ENCODE measurements around the gene RNF215. TPM values are rescaled to one million over a fixed set of nuclear protein-coding genes. Genes with fewer than 3 reads are reported as not detected.
"Not testable (repeated sequence)": the region's sequence is repeated elsewhere in the genome, so short reads cannot be mapped to it uniquely, and the experiment has no call there.

The RNF215 gene
- total RNA-seq, 1 donor from 2014 or later: 7.3 TPM

DNA sequence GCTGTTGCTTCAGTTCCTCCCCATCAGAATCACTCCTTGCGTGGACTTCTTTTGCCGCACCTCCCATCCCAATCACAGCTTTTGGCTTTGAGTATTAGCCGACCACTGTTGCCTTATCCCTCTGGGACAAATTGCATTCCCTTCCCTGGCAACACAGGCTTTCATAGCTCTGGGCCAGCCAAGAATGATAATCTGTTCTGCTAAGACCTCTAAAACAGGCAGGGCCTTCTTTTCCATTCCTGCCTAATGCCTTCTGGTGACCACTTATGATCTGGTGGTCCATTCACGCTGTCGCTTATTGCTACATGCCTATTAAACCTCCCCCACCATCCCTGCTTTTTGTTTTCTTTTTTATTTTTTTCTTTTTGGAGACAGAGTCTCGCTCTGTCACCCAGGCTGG is 19.2 kb upstream of the RNF215 start:
- peaks cover 4 to 12% (median 4%) of the 10 kb centered on the region in 3 donors for H3K36me3 ChIP-seq (ENCODE audit: control insufficient read depth in 3 of 3, insufficient read depth in 3 of 3, low read length in 3 of 3)
- no peaks in the 10 kb centered on the region for H3K27me3 ChIP-seq (ENCODE audit: control insufficient read depth in 3 of 3, insufficient read depth in 3 of 3, low read length in 3 of 3)
- no peak overlapping the region for H3K4me3 ChIP-seq (ENCODE audit: low read length in 3 of 3)
- no peaks in the 10 kb centered on the region for H3K4me1 ChIP-seq (ENCODE audit: control insufficient read depth in 3 of 3, insufficient read depth in 3 of 3, low read length in 3 of 3)
- H3K9ac ChIP-seq (ENCODE audit: low read depth in 1 of 3, low read length in 3 of 3): no peak overlapping the region
- no peak overlapping the region for H3K27ac ChIP-seq (ENCODE audit: low read depth, low read length)
- H3K9me3 ChIP-seq (ENCODE audit: control insufficient read depth in 3 of 3, low read length in 3 of 3): no peaks in the 10 kb centered on the region

DNA sequence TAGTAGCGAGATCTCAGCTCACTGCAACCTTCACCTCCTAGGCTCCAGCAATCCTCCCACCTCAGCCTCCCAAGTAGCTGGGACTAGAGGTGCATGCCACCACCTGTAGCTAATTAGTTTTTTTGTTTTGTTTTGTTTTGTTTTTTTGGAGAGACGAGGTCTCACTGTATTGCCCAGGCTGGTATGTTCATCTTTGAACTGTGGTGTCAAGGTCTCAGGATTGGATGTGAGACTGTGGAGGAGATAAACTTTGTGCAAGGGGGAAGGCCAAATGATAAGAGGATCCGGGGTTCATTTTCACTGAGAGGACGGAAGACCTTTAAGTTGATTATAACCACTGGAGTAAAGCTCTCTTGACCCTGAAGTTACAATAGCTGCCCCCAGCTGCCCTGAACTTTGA is 18.5 kb upstream of the RNF215 start:
- Histone ChIP-seq H3K4me3 (ENCODE audit: low read length in 3 of 3) (no peak overlapping the region), H3K9ac (ENCODE audit: low read depth in 1 of 3, low read length in 3 of 3) (no peak overlapping the region), H3K27ac (ENCODE audit: low read depth, low read length) (no peak overlapping the region), H3K4me1 (ENCODE audit: control insufficient read depth in 3 of 3, insufficient read depth in 3 of 3, low read length in 3 of 3) (no peaks in the 10 kb centered on the region), H3K27me3 (ENCODE audit: control insufficient read depth in 3 of 3, insufficient read depth in 3 of 3, low read length in 3 of 3) (no peaks in the 10 kb centered on the region), H3K9me3 (ENCODE audit: control insufficient read depth in 3 of 3, low read length in 3 of 3) (no peaks in the 10 kb centered on the region), H3K36me3 (ENCODE audit: control insufficient read depth in 3 of 3, insufficient read depth in 3 of 3, low read length in 3 of 3) (peaks cover 4 to 12% (median 4%) of the 10 kb centered on the region in 3 donors)

DNA sequence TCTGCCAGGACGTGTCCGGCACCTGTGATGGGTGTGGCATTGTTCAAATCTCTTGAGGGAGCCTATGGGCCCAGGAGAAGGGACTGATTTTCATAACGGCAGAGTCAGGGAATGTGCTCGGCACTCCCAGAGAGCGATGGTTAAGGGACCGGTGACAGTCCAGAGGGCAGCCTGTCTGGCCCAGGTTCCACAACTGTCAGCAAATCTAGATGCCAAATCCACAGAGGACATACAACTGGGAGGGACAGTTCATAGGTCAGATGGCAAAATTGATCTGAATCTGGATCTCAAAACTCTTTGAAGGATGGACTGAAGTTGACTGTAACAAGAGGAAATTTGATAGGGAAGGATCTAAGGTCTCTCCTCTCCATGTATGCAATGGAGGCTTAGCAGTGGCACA is 17.1 kb upstream of the RNF215 start:
- H3K27ac ChIP-seq (ENCODE audit: low read depth, low read length): no peak overlapping the region
- peaks cover 0 to 2% (median 0%) of the 10 kb centered on the region in 3 donors for H3K4me1 ChIP-seq (ENCODE audit: control insufficient read depth in 3 of 3, insufficient read depth in 3 of 3, low read length in 3 of 3)
- peaks cover 4 to 5% (median 4%) of the 10 kb centered on the region in 3 donors for H3K36me3 ChIP-seq (ENCODE audit: control insufficient read depth in 3 of 3, insufficient read depth in 3 of 3, low read length in 3 of 3)
- peaks cover 0 to 7% (median 3%) of the 10 kb centered on the region in 3 donors for H3K27me3 ChIP-seq (ENCODE audit: control insufficient read depth in 3 of 3, insufficient read depth in 3 of 3, low read length in 3 of 3)
- H3K9ac ChIP-seq (ENCODE audit: low read depth in 1 of 3, low read length in 3 of 3): no peak overlapping the region
- no peaks in the 10 kb centered on the region for H3K9me3 ChIP-seq (ENCODE audit: control insufficient read depth in 3 of 3, low read length in 3 of 3)
- no peak overlapping the region for H3K4me3 ChIP-seq (ENCODE audit: low read length in 3 of 3)

DNA sequence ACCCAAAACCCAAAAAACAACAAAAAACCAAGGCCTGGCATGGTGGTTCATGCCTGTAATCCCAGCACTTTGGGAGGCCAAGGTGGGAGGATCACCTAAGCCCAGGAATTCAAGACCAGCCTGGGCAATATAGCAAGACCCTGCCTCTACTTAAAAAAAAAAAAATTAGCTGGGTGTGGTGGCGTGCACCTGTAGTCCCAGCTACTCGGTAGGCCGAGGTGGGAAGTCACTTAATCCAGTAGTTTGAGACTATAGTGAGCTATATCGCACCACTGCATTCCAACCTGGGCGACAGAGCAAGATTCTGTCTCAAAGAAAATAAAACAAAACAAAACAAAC is 15.5 kb upstream of the RNF215 start:
- H3K27ac ChIP-seq (ENCODE audit: low read depth, low read length); H3K36me3 ChIP-seq (ENCODE audit: control insufficient read depth in 3 of 3, insufficient read depth in 3 of 3, low read length in 3 of 3); H3K4me1 ChIP-seq (ENCODE audit: control insufficient read depth in 3 of 3, insufficient read depth in 3 of 3, low read length in 3 of 3); H3K9ac ChIP-seq (ENCODE audit: low read depth in 1 of 3, low read length in 3 of 3); H3K9me3 ChIP-seq (ENCODE audit: control insufficient read depth in 3 of 3, low read length in 3 of 3); H3K4me3 ChIP-seq (ENCODE audit: low read length in 3 of 3): not testable (repeated sequence)
- H3K27me3 ChIP-seq (ENCODE audit: control insufficient read depth in 3 of 3, insufficient read depth in 3 of 3, low read length in 3 of 3): peaks cover 14 to 20% (median 16%) of the 10 kb centered on the region in 3 donors

DNA sequence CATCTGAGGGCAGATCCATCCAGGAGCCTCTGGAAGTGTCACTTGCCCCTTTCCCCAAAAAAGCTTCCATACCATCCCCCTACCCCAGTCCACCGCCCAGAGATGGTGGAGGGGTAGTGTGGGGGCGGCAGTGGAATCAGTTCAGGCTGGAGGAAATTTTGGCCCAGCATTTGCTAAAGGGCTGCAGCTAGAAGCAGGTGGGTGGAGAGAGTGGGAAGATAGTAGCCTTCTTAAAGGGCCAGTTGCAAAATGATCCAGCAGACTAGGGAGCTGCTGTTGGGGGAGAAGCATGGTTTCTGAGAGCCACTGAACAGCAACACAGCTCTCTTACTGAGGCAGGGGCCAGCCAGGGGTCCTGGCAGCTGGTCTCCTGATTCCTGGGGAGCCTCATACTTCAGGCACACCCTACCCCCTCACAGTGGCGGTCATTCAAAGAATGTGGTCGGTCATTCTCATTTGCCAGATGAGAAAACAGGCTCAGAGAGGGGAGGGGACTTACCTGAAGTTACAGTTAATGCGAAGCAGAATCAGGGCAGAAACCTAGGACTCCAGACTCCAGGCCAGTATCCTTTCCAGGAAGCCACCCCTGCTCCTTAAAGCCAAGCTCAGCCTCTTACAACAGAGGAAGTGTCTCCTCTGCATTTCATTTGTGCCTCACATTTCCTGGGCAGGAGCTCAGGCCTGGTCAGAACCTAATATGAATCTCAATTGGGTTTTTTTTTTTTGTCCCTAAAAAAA is 15.0 kb upstream of the RNF215 start:
- Histone ChIP-seq H3K27ac (ENCODE audit: low read depth, low read length) (no peak overlapping the region), H3K4me3 (ENCODE audit: low read length in 3 of 3) (no peak overlapping the region), H3K36me3 (ENCODE audit: control insufficient read depth in 3 of 3, insufficient read depth in 3 of 3, low read length in 3 of 3) (peaks cover 0 to 2% (median 2%) of the 10 kb centered on the region in 3 donors), H3K9ac (ENCODE audit: low read depth in 1 of 3, low read length in 3 of 3) (no peak overlapping the region), H3K27me3 (ENCODE audit: control insufficient read depth in 3 of 3, insufficient read depth in 3 of 3, low read length in 3 of 3) (peaks cover 19 to 25% (median 21%) of the 10 kb centered on the region in 3 donors), H3K4me1 (ENCODE audit: control insufficient read depth in 3 of 3, insufficient read depth in 3 of 3, low read length in 3 of 3) (peaks cover 6 to 14% (median 7%) of the 10 kb centered on the region in 3 donors), H3K9me3 (ENCODE audit: control insufficient read depth in 3 of 3, low read length in 3 of 3) (no peaks in the 10 kb centered on the region)

DNA sequence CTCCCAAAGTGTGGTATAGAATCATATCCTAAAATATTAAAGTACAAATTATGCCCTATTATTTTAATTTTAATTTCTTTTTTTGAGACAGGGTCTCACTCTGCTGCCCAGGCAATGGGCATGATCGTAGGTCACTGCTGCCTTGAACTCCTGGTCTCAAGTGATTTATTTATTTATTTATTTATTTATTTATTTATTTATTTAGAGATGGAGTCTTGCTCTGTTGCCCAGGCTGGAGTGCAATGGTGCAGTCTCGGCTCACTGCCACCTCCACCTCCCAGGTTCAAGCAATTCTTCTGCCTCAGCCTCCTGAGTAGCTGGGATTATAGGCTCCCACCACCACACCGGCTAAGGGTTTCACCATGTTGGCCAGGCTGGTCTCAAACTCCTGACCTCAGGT is 13.8 kb upstream of the RNF215 start:
- H3K27ac ChIP-seq (ENCODE audit: low read depth, low read length); H3K9ac ChIP-seq (ENCODE audit: low read depth in 1 of 3, low read length in 3 of 3); H3K36me3 ChIP-seq (ENCODE audit: control insufficient read depth in 3 of 3, insufficient read depth in 3 of 3, low read length in 3 of 3); H3K9me3 ChIP-seq (ENCODE audit: control insufficient read depth in 3 of 3, low read length in 3 of 3); H3K4me3 ChIP-seq (ENCODE audit: low read length in 3 of 3): not testable (repeated sequence)
- H3K4me1 ChIP-seq (ENCODE audit: control insufficient read depth in 3 of 3, insufficient read depth in 3 of 3, low read length in 3 of 3): peaks cover 12 to 22% (median 12%) of the 10 kb centered on the region in 3 donors
- H3K27me3 ChIP-seq (ENCODE audit: control insufficient read depth in 3 of 3, insufficient read depth in 3 of 3, low read length in 3 of 3): peaks cover 20 to 36% (median 32%) of the 10 kb centered on the region in 3 donors

DNA sequence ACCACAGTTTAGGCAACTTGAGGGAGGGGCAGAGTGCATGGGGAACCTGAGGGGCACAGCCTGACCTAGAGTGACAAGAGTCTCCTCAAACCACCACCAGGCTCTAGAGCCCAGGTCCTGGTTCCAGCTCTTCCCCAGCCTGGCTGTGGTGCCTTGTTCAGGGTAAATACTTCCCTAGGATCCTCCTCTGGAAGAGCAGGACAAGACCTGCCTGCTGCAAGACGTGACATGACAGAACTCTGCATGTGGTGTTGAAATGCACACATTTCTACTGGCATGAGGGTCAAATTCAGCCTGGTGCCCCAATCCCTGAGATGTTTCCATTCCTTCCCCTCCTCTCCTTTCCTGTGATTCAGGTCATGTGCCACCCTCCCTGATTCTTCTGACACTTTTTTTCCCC is 12.9 kb upstream of the RNF215 start:
- Histone ChIP-seq H3K4me3 (ENCODE audit: low read length in 3 of 3) (no peak overlapping the region), H3K27me3 (ENCODE audit: control insufficient read depth in 3 of 3, insufficient read depth in 3 of 3, low read length in 3 of 3) (peaks cover 23 to 42% (median 39%) of the 10 kb centered on the region in 3 donors), H3K9me3 (ENCODE audit: control insufficient read depth in 3 of 3, low read length in 3 of 3) (no peaks in the 10 kb centered on the region), H3K9ac (ENCODE audit: low read depth in 1 of 3, low read length in 3 of 3) (no peak overlapping the region), H3K27ac (ENCODE audit: low read depth, low read length) (no peak overlapping the region), H3K4me1 (ENCODE audit: control insufficient read depth in 3 of 3, insufficient read depth in 3 of 3, low read length in 3 of 3) (peaks cover 12 to 22% (median 12%) of the 10 kb centered on the region in 3 donors), H3K36me3 (ENCODE audit: control insufficient read depth in 3 of 3, insufficient read depth in 3 of 3, low read length in 3 of 3) (no peaks in the 10 kb centered on the region)

DNA sequence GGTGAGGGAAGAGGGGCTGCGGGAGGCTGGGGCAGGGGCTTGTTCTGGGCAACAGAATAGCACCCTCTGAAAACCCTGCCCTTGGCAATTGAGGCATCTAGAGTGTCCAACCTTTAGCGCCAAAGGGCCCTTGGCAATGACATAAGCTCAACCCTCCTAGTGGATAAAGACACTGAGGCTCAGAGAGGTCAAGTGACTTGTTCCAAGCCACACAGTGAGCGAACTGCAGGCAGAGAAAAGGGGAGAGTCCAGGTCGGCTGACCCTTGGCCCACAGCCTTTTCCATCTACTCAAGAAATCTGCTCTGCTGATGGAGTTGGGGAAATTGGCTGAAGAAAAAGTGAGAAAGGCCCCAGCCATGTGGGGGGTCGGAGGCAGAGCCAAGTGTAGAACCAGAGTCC is 12.5 kb upstream of the RNF215 start:
- H3K36me3 ChIP-seq (ENCODE audit: control insufficient read depth in 3 of 3, insufficient read depth in 3 of 3, low read length in 3 of 3): no peaks in the 10 kb centered on the region
- H3K27ac ChIP-seq (ENCODE audit: low read depth, low read length): no peak overlapping the region
- H3K4me3 ChIP-seq (ENCODE audit: low read length in 3 of 3): no peak overlapping the region
- H3K4me1 ChIP-seq (ENCODE audit: control insufficient read depth in 3 of 3, insufficient read depth in 3 of 3, low read length in 3 of 3): peaks cover 12 to 22% (median 12%) of the 10 kb centered on the region in 3 donors
- no peak overlapping the region for H3K9ac ChIP-seq (ENCODE audit: low read depth in 1 of 3, low read length in 3 of 3)
- H3K27me3 ChIP-seq (ENCODE audit: control insufficient read depth in 3 of 3, insufficient read depth in 3 of 3, low read length in 3 of 3): peaks cover 26 to 46% (median 43%) of the 10 kb centered on the region in 3 donors
- no peaks in the 10 kb centered on the region for H3K9me3 ChIP-seq (ENCODE audit: control insufficient read depth in 3 of 3, low read length in 3 of 3)

DNA sequence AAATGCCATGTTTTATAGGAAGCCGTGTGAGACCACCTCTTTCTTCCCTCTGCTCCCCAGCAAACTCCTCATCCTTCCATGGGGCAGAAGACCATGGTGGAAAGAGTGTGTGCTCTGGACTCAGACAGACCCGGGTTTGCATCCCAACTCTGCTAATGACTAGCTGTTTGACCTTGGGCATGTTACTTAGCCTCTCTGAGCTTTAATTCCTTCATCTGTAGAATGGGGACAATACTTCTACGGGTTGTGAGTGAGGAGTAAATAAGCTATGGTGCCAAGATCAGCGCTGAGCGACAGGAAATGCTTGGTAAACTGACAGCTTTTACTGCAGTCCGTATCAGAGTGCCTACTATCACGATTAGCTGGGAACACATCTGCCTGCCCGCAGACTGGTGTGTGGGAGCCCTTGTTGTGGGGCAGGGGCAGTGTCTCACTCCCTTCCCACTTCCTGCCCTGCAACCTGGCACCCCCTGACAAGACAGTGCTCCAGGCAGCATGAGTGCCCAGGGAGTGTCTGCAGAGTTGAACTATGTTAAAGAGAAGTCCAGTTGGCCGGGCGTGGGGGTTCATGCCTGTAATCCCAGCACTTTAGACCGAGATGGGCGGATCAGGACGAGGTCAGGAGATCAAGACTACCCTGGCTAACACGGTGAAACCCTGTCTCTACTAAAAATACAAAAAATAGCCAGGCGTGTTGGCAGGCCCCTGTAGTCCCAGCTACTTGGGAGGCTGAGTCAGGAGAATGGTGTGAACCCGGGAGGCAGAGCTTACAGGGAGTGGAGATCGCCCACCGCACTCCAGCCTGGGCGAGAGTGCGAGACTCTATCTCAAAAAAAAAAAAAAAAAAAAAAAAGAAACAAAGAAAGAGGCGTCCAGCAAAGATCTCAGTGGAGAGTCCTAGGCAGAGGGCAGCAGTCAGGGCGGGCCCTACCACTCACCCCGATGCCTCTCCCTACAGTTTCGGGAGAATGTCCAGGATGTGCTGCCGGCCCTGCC is 11.8 kb upstream of the RNF215 start:
- Histone ChIP-seq H3K9me3 (ENCODE audit: control insufficient read depth in 3 of 3, low read length in 3 of 3) (no peaks in the 10 kb centered on the region), H3K27me3 (ENCODE audit: control insufficient read depth in 3 of 3, insufficient read depth in 3 of 3, low read length in 3 of 3) (peaks cover 28 to 46% (median 43%) of the 10 kb centered on the region in 3 donors), H3K9ac (ENCODE audit: low read depth in 1 of 3, low read length in 3 of 3) (no peak overlapping the region), H3K4me1 (ENCODE audit: control insufficient read depth in 3 of 3, insufficient read depth in 3 of 3, low read length in 3 of 3) (peaks cover 12 to 22% (median 12%) of the 10 kb centered on the region in 3 donors), H3K36me3 (ENCODE audit: control insufficient read depth in 3 of 3, insufficient read depth in 3 of 3, low read length in 3 of 3) (no peaks in the 10 kb centered on the region), H3K27ac (ENCODE audit: low read depth, low read length) (no peak overlapping the region), H3K4me3 (ENCODE audit: low read length in 3 of 3) (no peak overlapping the region)
